Neural cell (in vitro differentiated cells): ENCODE measurements around the gene RAB9A. TPM values are rescaled to one million over a fixed set of nuclear protein-coding genes. Genes with fewer than 3 reads are reported as not detected.

Source experiments
- H2AFZ ChIP-seq: fragments of 200-600, 300-800 bp; sonication (generic), shearing (Covaris generic); 2 replicates; pipeline ENCODE4 v1.6.0; 2014; ENCODE audit warnings: low read depth, mild to moderate bottlenecking, antibody characterized with exemption, low read length, moderate library complexity
- H3F3A ChIP-seq: fragments of 200-600 bp; shearing (Covaris generic); 2 replicates; pipeline ENCODE4 v1.6.1; 2016; ENCODE audit warnings: mild to moderate bottlenecking, moderate library complexity, mixed read lengths, antibody characterized with exemption, low read length; ENCODE audit not compliant: insufficient read depth, poor library complexity, severe bottlenecking
- H3K27ac ChIP-seq: fragments of 200-600, 300-800 bp; sonication (generic), shearing (Covaris generic); 2 replicates; pipeline ENCODE4 v1.5.1; 2014; ENCODE audit warnings: mild to moderate bottlenecking, low read length, moderate library complexity
- H3K27me3 ChIP-seq: fragments of 300-800, 200-600 bp; sonication (generic), shearing (Covaris generic); 2 replicates; pipeline ENCODE4 v1.6.0; 2014; ENCODE audit warnings: mild to moderate bottlenecking, low read depth, low read length, moderate library complexity; ENCODE audit not compliant: insufficient read depth
- H3K36me3 ChIP-seq: fragments of 300-800, 200-600 bp; sonication (generic), shearing (Covaris generic); 2 replicates; pipeline ENCODE4 v1.5.1; 2014; ENCODE audit warnings: mild to moderate bottlenecking, antibody characterized with exemption, low read length, moderate library complexity; ENCODE audit not compliant: insufficient read depth
- H3K4me2 ChIP-seq: fragments of 300-800, 200-600 bp; sonication (generic), shearing (Covaris generic); 2 replicates; pipeline ENCODE4 v1.6.0; 2014; ENCODE audit warnings: mild to moderate bottlenecking, low read length
- H3K4me3 ChIP-seq: fragments of 300-800, 200-600 bp; sonication (generic), shearing (Covaris generic); 2 replicates; pipeline ENCODE4 v1.5.1; 2014; ENCODE audit warnings: mild to moderate bottlenecking, low read length, moderate library complexity
- H3K79me2 ChIP-seq: fragments of 200-600 bp; shearing (Covaris generic); replicated peaks from 2 replicates; pipeline ENCODE4 v1.6.0; 2014; ENCODE audit warnings: mild to moderate bottlenecking, low read length, moderate library complexity; ENCODE audit not compliant: insufficient read depth
- H3K9ac ChIP-seq: fragments of 300-800, 200-600 bp; sonication (generic), shearing (Covaris generic); 2 replicates; pipeline ENCODE4 v1.6.1; 2016; ENCODE audit warnings: mild to moderate bottlenecking, low read length, mixed read lengths
- H3K9me2 ChIP-seq: fragments of 200-600 bp; shearing (Covaris generic); 2 replicates; pipeline ENCODE4 v1.6.1; 2016; ENCODE audit warnings: mild to moderate bottlenecking, low read length, mixed read lengths; ENCODE audit not compliant: insufficient read depth
- H3K9me3 ChIP-seq: fragments of 200-600, 300-800 bp; sonication (generic), shearing (Covaris generic); 2 replicates; pipeline ENCODE4 v1.6.1; 2016; ENCODE audit warnings: mild to moderate bottlenecking, mixed run types, low read length, moderate library complexity, mixed read lengths
- H4K20me1 ChIP-seq: fragments of 200-600 bp; shearing (Covaris generic); 2 replicates; pipeline ENCODE4 v1.6.1; 2016; ENCODE audit warnings: mild to moderate bottlenecking, mixed run types; ENCODE audit not compliant: insufficient read depth
- CTCF ChIP-seq: fragments of 450-650 bp; IDR thresholded peaks from 2 replicates; pipeline ENCODE4 v1.5.1; 2014; ENCODE audit warnings: antibody characterized with exemption, mild to moderate bottlenecking, moderate library complexity; ENCODE audit not compliant: poor library complexity, severe bottlenecking
- EP300 ChIP-seq: fragments of 450-650 bp; conservative IDR thresholded peaks from 2 replicates; pipeline ENCODE4 v1.6.1; 2014; ENCODE audit warnings: antibody characterized with exemption, mild to moderate bottlenecking, moderate library complexity; ENCODE audit not compliant: poor library complexity, severe bottlenecking
- EZH2 ChIP-seq: fragments of 200-600, 300-800 bp; shearing (Covaris generic), sonication (generic); IDR thresholded peaks from 2 replicates; pipeline ENCODE4 v1.6.1; 2014; ENCODE audit warnings: antibody characterized with exemption, low read length, borderline replicate concordance, mild to moderate bottlenecking; ENCODE audit not compliant: insufficient read depth, poor library complexity, severe bottlenecking
- MXI1 ChIP-seq: fragments of 450-650 bp; conservative IDR thresholded peaks from 2 replicates; pipeline ENCODE4 v1.6.1; 2014; ENCODE audit warnings: antibody characterized with exemption, mild to moderate bottlenecking; ENCODE audit not compliant: poor library complexity, severe bottlenecking
- POLR2AphosphoS5 ChIP-seq: IDR thresholded peaks from 2 replicates; pipeline ENCODE4 v1.6.1; 2012
- RAD21 ChIP-seq: fragments of 450-650 bp; conservative IDR thresholded peaks from 2 replicates; pipeline ENCODE4 v1.6.1; 2014; ENCODE audit warnings: antibody characterized with exemption, mild to moderate bottlenecking, moderate library complexity
- SMC3 ChIP-seq: fragments of 450-650 bp; conservative IDR thresholded peaks from 2 replicates; pipeline ENCODE4 v1.6.1; 2014; ENCODE audit warnings: antibody characterized with exemption, mild to moderate bottlenecking, moderate library complexity; ENCODE audit not compliant: poor library complexity
- TAF1 ChIP-seq: IDR thresholded peaks from 2 replicates; pipeline ENCODE4 v1.6.1; 2012; ENCODE audit warnings: low read depth
- polyA plus RNA-seq: library from polyadenylated mRNA; depleted of rRNA; stranded (reverse); fragments of >200 nt; gene quantifications from 2 replicates; pipeline ENCODE4 v1.2.3, GENCODE V29; 2014
- TF ChIP-seq, protein P1 (sequence below): IDR thresholded peaks from 2 replicates; pipeline ENCODE4 v1.6.1; 2012; ENCODE audit warnings: borderline replicate concordance

RAB9A gene
- polyA plus RNA-seq, 1 donor from 2014 or later = 26.9 TPM

DNA sequence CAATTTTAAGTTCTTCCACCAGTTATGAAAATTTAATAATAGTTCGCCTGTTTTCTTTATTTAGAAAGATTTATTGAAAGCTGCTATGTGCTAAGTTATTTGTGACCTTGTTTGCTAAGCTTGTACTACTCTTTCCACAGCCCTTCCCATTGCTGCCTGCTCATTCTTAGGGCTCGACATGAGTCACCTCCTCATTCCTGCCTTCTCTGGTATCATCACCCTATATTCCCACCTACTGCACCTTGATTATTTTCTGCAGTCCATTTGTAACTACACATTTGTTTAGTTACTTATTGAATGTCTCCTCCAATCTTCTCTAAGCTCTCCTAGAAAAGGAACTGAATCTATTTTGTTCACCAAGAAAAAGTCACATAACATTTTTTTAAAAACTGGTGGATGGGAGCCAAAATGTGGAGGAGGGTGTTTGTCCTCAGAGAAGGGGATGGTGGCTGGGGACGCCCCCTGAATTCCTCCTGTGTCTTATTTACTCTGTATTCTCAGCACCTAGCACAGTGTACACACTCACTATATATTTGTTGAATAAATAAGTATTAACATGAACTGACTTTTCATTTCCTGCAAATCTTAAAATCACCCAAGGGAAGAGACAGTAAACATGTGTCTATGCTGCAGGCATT lies 3.7 kb upstream of the RAB9A start:
- Histone ChIP-seq H3K4me2 (no peak overlapping the region), H3K4me3 (no peak overlapping the region), H3K27me3 (no peaks in the 10 kb centered on the region), H3F3A (no peaks in the 10 kb centered on the region), H3K36me3 (no peaks in the 10 kb centered on the region), H3K9me3 (no peaks in the 10 kb centered on the region), H3K27ac (no peak overlapping the region), H3K9ac (no peak overlapping the region), H2AFZ (no peak overlapping the region), H3K9me2 (no peaks in the 10 kb centered on the region), H3K79me2 (peaks cover 15% of the 10 kb centered on the region), H4K20me1 (no peaks in the 10 kb centered on the region)
- no peak for TF ChIP-seq EP300
- TF ChIP-seq SMC3 = no peak
- no peak for TF ChIP-seq MXI1
- TF ChIP-seq RAD21 = no peak
- TF ChIP-seq, protein P1, sequence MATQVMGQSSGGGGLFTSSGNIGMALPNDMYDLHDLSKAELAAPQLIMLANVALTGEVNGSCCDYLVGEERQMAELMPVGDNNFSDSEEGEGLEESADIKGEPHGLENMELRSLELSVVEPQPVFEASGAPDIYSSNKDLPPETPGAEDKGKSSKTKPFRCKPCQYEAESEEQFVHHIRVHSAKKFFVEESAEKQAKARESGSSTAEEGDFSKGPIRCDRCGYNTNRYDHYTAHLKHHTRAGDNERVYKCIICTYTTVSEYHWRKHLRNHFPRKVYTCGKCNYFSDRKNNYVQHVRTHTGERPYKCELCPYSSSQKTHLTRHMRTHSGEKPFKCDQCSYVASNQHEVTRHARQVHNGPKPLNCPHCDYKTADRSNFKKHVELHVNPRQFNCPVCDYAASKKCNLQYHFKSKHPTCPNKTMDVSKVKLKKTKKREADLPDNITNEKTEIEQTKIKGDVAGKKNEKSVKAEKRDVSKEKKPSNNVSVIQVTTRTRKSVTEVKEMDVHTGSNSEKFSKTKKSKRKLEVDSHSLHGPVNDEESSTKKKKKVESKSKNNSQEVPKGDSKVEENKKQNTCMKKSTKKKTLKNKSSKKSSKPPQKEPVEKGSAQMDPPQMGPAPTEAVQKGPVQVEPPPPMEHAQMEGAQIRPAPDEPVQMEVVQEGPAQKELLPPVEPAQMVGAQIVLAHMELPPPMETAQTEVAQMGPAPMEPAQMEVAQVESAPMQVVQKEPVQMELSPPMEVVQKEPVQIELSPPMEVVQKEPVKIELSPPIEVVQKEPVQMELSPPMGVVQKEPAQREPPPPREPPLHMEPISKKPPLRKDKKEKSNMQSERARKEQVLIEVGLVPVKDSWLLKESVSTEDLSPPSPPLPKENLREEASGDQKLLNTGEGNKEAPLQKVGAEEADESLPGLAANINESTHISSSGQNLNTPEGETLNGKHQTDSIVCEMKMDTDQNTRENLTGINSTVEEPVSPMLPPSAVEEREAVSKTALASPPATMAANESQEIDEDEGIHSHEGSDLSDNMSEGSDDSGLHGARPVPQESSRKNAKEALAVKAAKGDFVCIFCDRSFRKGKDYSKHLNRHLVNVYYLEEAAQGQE = no peak
- no peak for TF ChIP-seq CTCF
- no peak for TF ChIP-seq POLR2AphosphoS5
- no peak for TF ChIP-seq TAF1
- no peak for TF ChIP-seq EZH2

- no peaks in the 10 kb centered on the region for H3K9me3 ChIP-seq
Observed at GRCh38 chrX:13687203-13687602, 1.7 kb upstream of the RAB9A start.

More at GRCh38 chrX:13687203-13687602, 1.7 kb upstream of the RAB9A start:
- Histone ChIP-seq H3K36me3 (no peaks in the 10 kb centered on the region), H3K27ac (no peak overlapping the region), H3K4me2 (no peak overlapping the region), H3K79me2 (peaks cover 24% of the 10 kb centered on the region), H3K9ac (no peak overlapping the region), H3K4me3 (no peak overlapping the region), H3F3A (no peaks in the 10 kb centered on the region), H3K27me3 (no peaks in the 10 kb centered on the region), H2AFZ (no peak overlapping the region), H3K9me2 (no peaks in the 10 kb centered on the region), H4K20me1 (no peaks in the 10 kb centered on the region)
- TF ChIP-seq POLR2AphosphoS5 (no peak), CTCF (no peak), EP300 (no peak)
